Posterior vena cava (tissue), 2 donors: ENCODE measurements around the gene CASP5. TPM values are rescaled to one million over a fixed set of nuclear protein-coding genes. Genes with fewer than 3 reads are reported as not detected.
"Not testable (repeated sequence)": the region's sequence is repeated elsewhere in the genome, so short reads cannot be mapped to it uniquely, and the experiment has no call there.

ENCODE experiments used
- DNase-seq: peaks from one replicate; pipeline ENCODE4 v3.0.0-alpha.2; 2020; ENCODE audit warnings: low spot score
- intact Hi-C, 2 donors: fragments of 100-400 bp; cut with DNase I; formaldehyde crosslinking; loops; one replicate each; pipeline versions ENCODE4 v1.14.1 to v1.14.2; 2022 to 2023
- total RNA-seq, 2 donors: library from RNA; stranded (reverse); fragmentation: NEBNext Ultra II Directional; extraction: Animal tissue kit (Norgen Biotek cat#: 25700); gene quantifications; one replicate each; pipeline ENCODE4 v1.2.1, GENCODE V29; 2021
- donor health status: DM: yes; HTN: yes; CAD: no.
- donor health status: DM: yes; HTN: yes; CAD: no.

Gene CASP5
- total RNA-seq, 2 donors from 2014 or later = 0.24 to 0.42 TPM

- intact Hi-C loops = no loop called here
- no peak for DNase-seq
Observed at GRCh38 chr11:105034813-105035620, 12.0 kb upstream of the CASP5 start, which contains the start of gene CASP1. TSS of gene CASP1 (minus strand) at chr11:105035144. CDS start at chr11:105035113, 31 bp downstream.

- intact Hi-C loops, DNase-seq: not testable (repeated sequence)
Observed at GRCh38 chr11:105034388-105034787, 11.4 kb upstream of the CASP5 start.

GRCh38 chr11:105033781-105034180 is 10.8 kb upstream of the CASP5 start:
- intact Hi-C loops = no loop called here
- DNase-seq = no peak

- DNase-seq = no peak
- intact Hi-C loops = no loop called here
Observed at GRCh38 chr11:105033343-105033742, 10.4 kb upstream of the CASP5 start.

GRCh38 chr11:105032495-105032894 is 9.5 kb upstream of the CASP5 start:
- intact Hi-C loops = no loop called here
- no peak for DNase-seq

GRCh38 chr11:105027678-105028077 is 4.7 kb upstream of the CASP5 start:
- intact Hi-C loops = no loop called here
- no peak for DNase-seq

- no peak for DNase-seq
- intact Hi-C loops = no loop called here
Observed at GRCh38 chr11:105024394-105024793, 1.4 kb upstream of the CASP5 start.

GRCh38 chr11:105022527-105022926 is 441 bp downstream of the CASP5 start:
- intact Hi-C loops = no loop called here
- DNase-seq = no peak

- intact Hi-C loops = no loop called here
- DNase-seq = no peak
Observed at GRCh38 chr11:105007463-105007862, 15.5 kb downstream of the CASP5 start.

- intact Hi-C loops = no loop called here
- DNase-seq = no peak
Observed at GRCh38 chr11:105005451-105005845, 17.5 kb downstream of the CASP5 start.

- DNase-seq = no peak
- intact Hi-C loops = no loop called here
Observed at GRCh38 chr11:105004021-105004420, 18.9 kb downstream of the CASP5 start.

GRCh38 chr11:105003151-105003550 is 19.8 kb downstream of the CASP5 start:
- DNase-seq = no peak
- intact Hi-C loops = no loop called here

GRCh38 chr11:105000797-105001196 is 22.2 kb downstream of the CASP5 start:
- intact Hi-C loops = no loop called here
- peak; percentile 72 for DNase-seq

GRCh38 chr11:105000167-105000566 is 22.8 kb downstream of the CASP5 start:
- DNase-seq = no peak
- intact Hi-C loops = no loop called here

- no peak for DNase-seq
- intact Hi-C loops = no loop called here
Observed at GRCh38 chr11:104999721-105000120, 23.2 kb downstream of the CASP5 start.

GRCh38 chr11:104997288-104997687 is 25.7 kb downstream of the CASP5 start:
- intact Hi-C loops = no loop called here
- DNase-seq = no peak

GRCh38 chr11:104995001-104995408 is 28.0 kb downstream of the CASP5 start:
- intact Hi-C loops = no loop called here
- DNase-seq = no peak

GRCh38 chr11:104992781-104993180 is 30.2 kb downstream of the CASP5 start:
- DNase-seq = no peak
- intact Hi-C loops = no loop called here

GRCh38 chr11:104991994-104992393 is 31.0 kb downstream of the CASP5 start:
- DNase-seq = no peak

GRCh38 chr11:104984808-104985207 is 38.2 kb downstream of the CASP5 start:
- intact Hi-C loops = no loop called here
- DNase-seq = no peak

More at GRCh38 chr11:104991994-104992393, 31.0 kb downstream of the CASP5 start:
- intact Hi-C loops = no loop called here

- DNase-seq = no peak
- intact Hi-C loops = no loop called here
Observed at GRCh38 chr11:104979839-104980238, 43.1 kb downstream of the CASP5 start.
